IMR-90 (cell line): ENCODE measurements around the gene CDH2. TPM values are rescaled to one million over a fixed set of nuclear protein-coding genes. Genes with fewer than 3 reads are reported as not detected.

ENCODE experiments used
- ATAC-seq: fragments of 200-7000 bp; cut with Tn5 transposase; 2 replicates; pipeline ENCODE4 v1.9.1; 2020; ENCODE audit warnings: low read depth, mild to moderate bottlenecking, moderate library complexity
- BruUV-seq: library from RNA; stranded (reverse); fragments of 400-500 nt; replicated peaks from 2 replicates; lab custom pipeline; 2021; lab: Mats Ljungman, UMichigan
- CTCF ChIA-PET: fragments of 300-600 bp; formaldehyde crosslinking; extraction: SDS; loops from one replicate; lab custom pipeline; 2021; ENCODE audit warnings: antibody characterized with exemption; lab: Yijun Ruan, JAX
- POLR2A ChIA-PET: fragments of 300-600 bp; sonication (Branson Sonifier 250); formaldehyde crosslinking; loops from one replicate; lab custom pipeline; 2022; ENCODE audit warnings: antibody characterized with exemption; ENCODE audit not compliant: unreplicated experiment; lab: Charles Lee
- DNase-seq: peaks from one replicate; pipeline ENCODE4 v3.0.0; 2013
- H2AFZ ChIP-seq: replicated peaks from 2 replicates; pipeline ENCODE3; 2013; ENCODE audit warnings: low read length, mild to moderate bottlenecking; ENCODE audit not compliant: poor library complexity
- H2AK5ac ChIP-seq: 2 replicates; pipeline ENCODE4 v1.6.1; 2013; ENCODE audit warnings: low read depth, low read length, inconsistent platforms
- H2AK9ac ChIP-seq: replicated peaks from 2 replicates; pipeline ENCODE3; 2013; ENCODE audit warnings: mild to moderate bottlenecking, low read depth, low read length, moderate library complexity; ENCODE audit not compliant: poor library complexity
- H2BK120ac ChIP-seq: 2 replicates; pipeline ENCODE4 v1.6.1; 2013; ENCODE audit warnings: low read depth, low read length, inconsistent platforms
- H2BK15ac ChIP-seq: 3 replicates; pipeline ENCODE4 v1.6.1; 2013; ENCODE audit warnings: low read depth, low read length, inconsistent platforms
- H2BK20ac ChIP-seq: 2 replicates; pipeline ENCODE4 v1.6.1; 2013; ENCODE audit warnings: low read depth, mild to moderate bottlenecking, inconsistent platforms, low read length, moderate library complexity
- H2BK5ac ChIP-seq: 2 replicates; pipeline ENCODE4 v1.6.1; 2013; ENCODE audit warnings: mild to moderate bottlenecking, low read depth, low read length, inconsistent platforms; ENCODE audit not compliant: poor library complexity, severe bottlenecking
- H3K14ac ChIP-seq: replicated peaks from 2 replicates; pipeline ENCODE4 v1.6.1; 2013; ENCODE audit warnings: low read depth, low read length, inconsistent platforms
- H3K18ac ChIP-seq: 2 replicates; pipeline ENCODE4 v1.6.1; 2013; ENCODE audit warnings: low read depth, low read length, control low read depth
- H3K23ac ChIP-seq: 2 replicates; pipeline ENCODE4 v1.6.1; 2013; ENCODE audit warnings: low read depth, low read length, inconsistent platforms
- H3K27ac ChIP-seq: 2 replicates; pipeline ENCODE4 v1.5.1; 2013; ENCODE audit warnings: mild to moderate bottlenecking, control low read depth, low read length; ENCODE audit not compliant: insufficient read depth
- H3K27me3 ChIP-seq: 2 replicates; pipeline ENCODE4 v1.6.1; 2013; ENCODE audit warnings: low read length; ENCODE audit not compliant: control insufficient read depth, insufficient read depth
- H3K36me3 ChIP-seq: 2 replicates; pipeline ENCODE4 v1.6.1; 2013; ENCODE audit warnings: low read length, mixed read lengths; ENCODE audit not compliant: control insufficient read depth, insufficient read depth
- H3K4ac ChIP-seq: 2 replicates; pipeline ENCODE4 v1.6.1; 2013; ENCODE audit warnings: low read depth, low read length, inconsistent platforms
- H3K4me1 ChIP-seq: 2 replicates; pipeline ENCODE4 v1.6.1; 2013; ENCODE audit warnings: low read length, mixed read lengths; ENCODE audit not compliant: control insufficient read depth, insufficient read depth
- H3K4me2 ChIP-seq: 2 replicates; pipeline ENCODE4 v1.6.1; 2013; ENCODE audit warnings: low read depth, mild to moderate bottlenecking, control low read depth, low read length, moderate library complexity
- H3K4me3 ChIP-seq: 2 replicates; pipeline ENCODE4 v1.5.1; 2013; ENCODE audit warnings: low read depth, mild to moderate bottlenecking, control low read depth, low read length, moderate library complexity; ENCODE audit not compliant: insufficient read depth
- H3K56ac ChIP-seq: 2 replicates; pipeline ENCODE4 v1.6.1; 2013; ENCODE audit warnings: low read length, inconsistent platforms; ENCODE audit not compliant: insufficient read depth; ENCODE audit errors: extremely low read depth
- H3K79me1 ChIP-seq, 2 experiments: 2 replicates each; pipeline ENCODE4 v1.6.1; 2013; ENCODE audit warnings: low read length in 2 of 2, inconsistent platforms in 1 of 2, low read depth in 1 of 2
- H3K9ac ChIP-seq: 2 replicates; pipeline ENCODE4 v1.6.1; 2013; ENCODE audit warnings: low read depth, low read length, control low read depth
- H3K9me1 ChIP-seq: 2 replicates; pipeline ENCODE4 v1.6.1; 2013; ENCODE audit warnings: low read length, inconsistent platforms; ENCODE audit not compliant: insufficient read depth
- H3K9me3 ChIP-seq: 2 replicates; pipeline ENCODE4 v1.6.1; 2013; ENCODE audit warnings: low read length; ENCODE audit not compliant: control insufficient read depth, insufficient read depth
- H4K20me1 ChIP-seq: 2 replicates; pipeline ENCODE4 v1.6.1; 2013; ENCODE audit warnings: low read length, inconsistent platforms; ENCODE audit not compliant: insufficient read depth
- H4K5ac ChIP-seq: 2 replicates; pipeline ENCODE4 v1.6.1; 2013; ENCODE audit warnings: mild to moderate bottlenecking, low read depth, low read length, control low read depth
- H4K8ac ChIP-seq, 2 experiments: 2 replicates each; pipeline ENCODE4 v1.6.1; 2013; ENCODE audit warnings: low read depth in 2 of 2, low read length in 2 of 2, control low read depth in 1 of 2, inconsistent platforms in 1 of 2
- H4K91ac ChIP-seq: 2 replicates; pipeline ENCODE4 v1.6.1; 2013; ENCODE audit warnings: low read depth, low read length, inconsistent platforms; ENCODE audit not compliant: insufficient read depth
- CHD1 ChIP-seq: IDR thresholded peaks from 2 replicates; pipeline ENCODE4 v1.6.1; 2012; ENCODE audit warnings: low read depth, low read length, improper control_type of control experiment
- CTCF ChIP-seq: conservative IDR thresholded peaks from 2 replicates; pipeline ENCODE4 v1.5.1; 2012; ENCODE audit warnings: mild to moderate bottlenecking, low read depth, low read length, improper control_type of control experiment
- FOS ChIP-seq: fragments of 150-350 bp; IDR thresholded peaks from 2 replicates; pipeline ENCODE4 v1.6.1; 2016; ENCODE audit warnings: low read depth, low read length
- MAZ ChIP-seq: IDR thresholded peaks from 2 replicates; pipeline ENCODE4 v1.6.1; 2012; ENCODE audit warnings: low read depth, mild to moderate bottlenecking, low read length, improper control_type of control experiment, moderate library complexity, borderline replicate concordance
- MXI1 ChIP-seq: IDR thresholded peaks from 2 replicates; pipeline ENCODE4 v1.6.1; 2012; ENCODE audit warnings: low read depth, mild to moderate bottlenecking, low read length, moderate library complexity, borderline replicate concordance
- NFE2L2 ChIP-seq: fragments of 150-350 bp; IDR thresholded peaks from 2 replicates; pipeline ENCODE4 v1.6.1; 2016; ENCODE audit warnings: low read depth, mild to moderate bottlenecking, low read length
- POLR2A ChIP-seq: IDR thresholded peaks from 2 replicates; pipeline ENCODE4 v1.6.1; 2012; ENCODE audit warnings: mild to moderate bottlenecking, low read depth, low read length
- RAD21 ChIP-seq: IDR thresholded peaks from 2 replicates; pipeline ENCODE4 v1.6.1; 2012; ENCODE audit warnings: low read length, improper control_type of control experiment
- SMC3 ChIP-seq: fragments of 150-350 bp; IDR thresholded peaks from 2 replicates; pipeline ENCODE4 v1.6.1; 2016; ENCODE audit warnings: low read depth, mild to moderate bottlenecking, antibody characterized with exemption, low read length, moderate library complexity
- WGBS, 2 experiments: methylation state at CpG; one replicate each; pipeline versions ENCODE4 v1.1.5 to v1.1.7; 2013; ENCODE audit warnings: missing lambda C conversion rate in 2 of 2; ENCODE audit not compliant: insufficient read length in 1 of 2; ENCODE audit errors: extremely low coverage in 2 of 2; 5-methylcytosine and 5-hydroxymethylcytosine counted together
- dilution Hi-C: fragments of 300-500 bp; cut with HindIII; formaldehyde crosslinking; loops from one replicate; pipeline ENCODE4 v1.14.3; 2018; ENCODE audit warnings: low sequenced_read_pairs; ENCODE audit not compliant: unreplicated experiment
- in situ Hi-C: fragments of 300-500 bp; cut with MboI; formaldehyde crosslinking; loops from 3 replicates; pipeline ENCODE4 v1.14.3; 2019; ENCODE audit warnings: low sequenced_read_pairs, inconsistent platforms, mixed read lengths
- intact Hi-C: fragments of 100-400 bp; cut with micrococcal nuclease; formaldehyde crosslinking; loops from 2 replicates; pipeline ENCODE4 v1.10.0; 2022
- polyA plus RNA-seq, 3 experiments: library from polyadenylated mRNA; depleted of rRNA; stranded (reverse); fragments of >200 nt; gene quantifications; 2 replicates each; pipeline ENCODE4 v1.2.3, GENCODE V29; 2012; ENCODE audit warnings: low replicate concordance in 1 of 3
- total RNA-seq: library from RNA; depleted of rRNA; stranded (reverse); fragments of >200 nt; gene quantifications from 2 replicates; pipeline ENCODE4 v1.2.3, GENCODE V29; 2012

Gene CDH2
- total and polyA plus RNA-seq, 2 of the 4 experiments (the other 2 are of a cell fraction), result 55.6 to 111 TPM

DNA sequence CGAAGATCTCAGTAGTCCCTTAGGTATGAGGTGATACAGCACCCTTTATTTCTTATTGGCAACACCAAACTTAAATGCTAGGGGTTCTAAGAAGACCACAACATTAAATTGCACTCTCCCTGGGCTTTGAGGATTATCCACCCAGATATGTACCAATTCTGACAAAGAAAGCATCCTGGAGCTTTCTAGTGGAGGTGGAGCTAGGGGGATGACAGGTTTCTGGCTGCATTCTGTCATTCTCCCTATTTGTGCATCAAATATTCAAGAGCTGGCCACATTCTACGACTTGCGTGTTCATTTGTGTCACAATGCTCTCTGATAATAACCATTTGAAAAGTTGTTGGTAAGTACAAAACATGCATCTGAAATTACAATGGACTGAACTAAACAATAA is 111.1 kb downstream of the CDH2 start:
- intact Hi-C loops, result loop anchor here (5.0 kb wide), 1 partner anchor 47 kb away; no protein-coding TSS in a partner anchor
- Histone ChIP-seq H4K5ac (no peak overlapping the region; the same call in 1 of the 2 replicates), H3K4me2 (peak overlapping the region; percentile 41; the same call in 1 of the 2 replicates), H3K27ac (no peak overlapping the region), H4K20me1 (no peaks in the 10 kb centered on the region), H3K9me3 (no peaks in the 10 kb centered on the region), H2AK9ac (peak overlapping the region; percentile 43), H4K8ac (peak overlapping the region; percentile 21 to 83; a peak in 2 of 4 replicates), H3K4me1 (peaks cover 16% of the 10 kb centered on the region), H3K9ac (no peak overlapping the region), H3K18ac (peak overlapping the region; percentile 55; the same call in 1 of the 2 replicates), H3K23ac (peak overlapping the region; percentile 84; the same call in 1 of the 2 replicates), H2BK120ac (peak overlapping the region; percentile 95), H3K4me3 (no peak overlapping the region), H4K91ac (peak overlapping the region; percentile 89), H3K27me3 (no peaks in the 10 kb centered on the region), H2AK5ac (peak overlapping the region; percentile 35; the same call in 1 of the 2 replicates), H3K9me1 (peaks cover 21% of the 10 kb centered on the region), H2BK5ac (peak overlapping the region; percentile 99), H3K79me1 (peaks cover 24 to 42% of the 10 kb centered on the region in 2 experiments), H2AFZ (no peak overlapping the region), H3K36me3 (no peaks in the 10 kb centered on the region), H2BK15ac (peak overlapping the region; percentile 43; the same call in 2 of the 3 replicates), H2BK20ac (peak overlapping the region; percentile 95), H3K14ac (peak overlapping the region; percentile 89), H3K56ac (peak overlapping the region; percentile 88), H3K4ac (peak overlapping the region; percentile 89)
- CTCF ChIA-PET, result no interaction called here
- in situ Hi-C loops, result no loop called here
- POLR2A ChIA-PET, result no interaction called here
- ATAC-seq (no peak; the same call in 1 of the 2 replicates), DNase-seq (no peak)
- dilution Hi-C loops, result no loop called here
- BruUV-seq, result no TSS peak
- TF ChIP-seq MXI1 (no peak), FOS (no peak), CHD1 (no peak), CTCF (no peak), SMC3 (no peak), POLR2A (no peak), MAZ (no peak), RAD21 (no peak), NFE2L2 (no peak)
- no CpG with 5 or more reads among the region's 3 CpGs for WGBS, 2 experiments
